ENCODE results near the gene MAGI1.

MAGI1 gene

GRCh38 chr3:65787340-65787739 lies 251.4 kb downstream of the MAGI1 start:
- DNase-seq, result no peak

DNA sequence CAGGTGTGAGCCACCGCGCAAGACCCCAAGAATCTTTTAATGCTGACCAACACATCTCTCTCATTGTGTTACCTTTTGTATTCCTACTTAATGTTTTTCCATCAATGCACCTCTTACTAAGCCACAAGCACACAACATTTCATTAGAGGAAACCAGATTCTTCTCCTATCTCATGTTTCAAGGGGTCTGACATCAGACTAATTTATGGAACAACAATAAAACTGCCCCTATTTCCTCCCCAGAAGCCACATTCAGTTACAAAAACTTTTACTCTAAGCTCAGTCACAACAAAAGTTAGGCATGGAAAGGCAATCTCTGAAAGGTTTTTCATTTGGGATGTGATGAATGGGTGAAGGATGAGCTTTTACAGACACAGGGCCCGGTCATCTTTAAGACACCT lies 251.8 kb downstream of the MAGI1 start:
- DNase-seq, result no peak

DNA sequence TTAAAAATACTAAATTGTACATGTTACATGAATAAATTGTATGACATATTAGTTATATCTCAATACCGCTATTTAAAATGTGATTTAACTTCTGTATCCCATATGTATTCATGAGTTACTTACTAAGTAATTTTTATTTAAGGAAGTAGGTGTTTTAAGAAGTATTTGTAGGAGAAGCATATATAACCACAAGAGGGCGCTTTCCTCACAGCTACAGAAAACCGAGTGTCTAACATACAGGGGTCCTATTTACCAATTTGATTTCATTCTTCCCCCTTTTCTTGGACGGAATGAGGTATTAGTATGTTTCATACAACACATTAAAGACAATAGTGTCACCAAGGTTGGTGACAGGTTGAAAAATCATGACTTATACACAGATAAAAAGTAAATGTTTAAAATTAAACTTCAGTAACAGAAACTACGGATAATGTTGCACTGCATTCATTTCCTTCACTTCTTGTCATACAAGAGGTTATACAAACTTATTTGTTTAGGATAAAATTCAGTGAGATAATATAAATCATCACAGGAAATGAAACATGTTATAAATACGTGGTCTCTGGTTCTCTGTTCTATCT lies 253.6 kb downstream of the MAGI1 start:
- DNase-seq, result peak in 1 of 2 experiments; percentile 44

DNA sequence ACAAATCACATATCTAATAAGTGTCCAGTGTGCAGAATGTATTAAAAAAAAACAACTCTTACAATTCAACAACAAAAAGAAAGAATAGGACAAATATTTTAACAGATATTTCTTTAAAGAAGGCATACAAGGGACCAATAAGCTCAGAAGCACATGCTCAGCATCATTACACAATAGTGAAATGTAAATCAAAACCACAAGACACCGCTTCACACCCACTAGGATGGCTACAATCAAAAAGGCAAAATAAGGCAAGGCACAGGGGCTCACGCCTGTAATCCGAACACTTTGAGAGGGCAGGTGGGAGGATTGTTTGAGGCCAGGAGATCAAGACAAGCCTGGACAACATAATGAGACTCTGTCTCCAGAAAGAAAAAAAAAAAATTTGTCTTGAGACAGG lies 255.6 kb downstream of the MAGI1 start:
- no peak for DNase-seq

DNA sequence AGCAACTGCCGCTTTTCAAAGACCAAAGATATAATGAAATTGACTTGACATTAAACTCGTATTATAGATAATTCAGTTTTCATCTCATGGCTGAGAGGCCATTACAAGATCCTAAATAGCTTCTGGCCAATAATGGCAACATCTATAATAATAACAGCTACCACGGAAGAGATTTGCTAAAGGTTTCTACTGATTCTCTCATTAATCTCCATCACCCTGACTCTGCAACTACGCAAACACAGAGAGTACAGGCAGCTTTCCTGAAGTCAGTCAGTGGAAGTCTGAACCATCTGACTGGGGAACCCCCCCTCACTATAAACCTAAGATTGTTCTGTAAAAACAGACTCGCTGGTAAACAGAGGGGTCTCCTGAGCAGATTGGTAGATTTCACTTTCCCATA lies 257.1 kb downstream of the MAGI1 start:
- DNase-seq, result no peak

GRCh38 chr3:65779390-65779789 lies 259.3 kb downstream of the MAGI1 start:
- DNase-seq, result no peak

- DNase-seq, result no peak
These were observed 259.8 kb downstream of the MAGI1 start for GRCh38 chr3:65778968-65779367.

DNA sequence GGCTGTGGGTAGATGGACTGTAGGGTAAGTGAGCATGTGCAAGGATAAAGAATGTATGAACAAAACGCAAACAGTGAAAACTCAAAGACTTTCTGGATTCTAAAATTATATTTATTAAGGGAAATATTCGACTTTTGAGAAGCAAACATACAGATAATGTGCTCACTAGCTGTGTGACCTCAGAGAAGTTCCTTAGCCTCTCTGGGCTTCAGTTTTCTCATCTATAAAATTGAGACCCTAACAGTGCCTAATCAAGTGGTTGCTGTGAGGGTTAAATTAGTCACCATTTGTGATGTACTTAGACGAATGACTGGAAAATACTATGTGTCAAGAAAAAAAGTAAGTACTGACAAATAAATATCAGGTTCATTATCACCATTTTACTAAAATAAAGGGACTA lies 261.7 kb downstream of the MAGI1 start:
- DNase-seq, result no peak

- no peak for DNase-seq
These were observed 262.2 kb downstream of the MAGI1 start for GRCh38 chr3:65776494-65776893.

DNA sequence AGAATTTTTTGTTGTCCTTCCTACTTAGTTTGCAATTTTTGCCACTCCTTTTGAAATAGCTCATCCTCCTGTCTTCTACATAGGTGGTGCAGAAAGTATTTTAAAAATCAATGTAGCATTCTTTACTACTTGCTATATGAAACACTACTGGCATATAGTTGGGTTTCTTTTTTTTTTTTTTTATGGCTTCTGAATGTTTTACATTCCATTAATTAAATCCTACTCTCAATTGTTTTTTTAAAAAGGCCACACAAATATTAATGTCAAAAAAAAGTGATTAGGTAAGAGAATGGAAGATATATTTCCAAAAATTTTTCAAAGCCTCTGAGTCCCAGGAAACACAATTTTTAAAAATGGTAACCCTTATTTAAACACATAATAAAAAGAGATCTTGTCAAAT lies 262.6 kb downstream of the MAGI1 start:
- DNase-seq, result no peak

DNA sequence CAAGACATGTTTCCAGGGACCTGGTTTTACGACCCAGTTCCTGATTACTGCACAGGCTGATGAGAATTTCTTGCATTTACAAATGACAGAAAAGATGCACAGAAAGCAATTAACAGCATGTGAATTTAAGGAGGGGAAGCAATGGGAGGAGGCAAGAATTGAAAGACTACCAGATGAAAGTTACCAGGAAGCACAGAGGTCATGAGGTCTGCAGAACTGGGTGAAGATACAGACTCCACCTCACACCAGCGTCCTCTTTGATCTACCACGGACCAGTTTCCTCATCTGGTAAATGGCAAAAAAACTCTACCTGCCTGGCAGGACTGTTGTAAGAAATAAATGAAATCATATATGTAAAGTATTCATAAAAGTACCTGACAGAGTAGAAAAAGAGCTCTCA lies 266.0 kb downstream of the MAGI1 start:
- DNase-seq, result no peak

DNA sequence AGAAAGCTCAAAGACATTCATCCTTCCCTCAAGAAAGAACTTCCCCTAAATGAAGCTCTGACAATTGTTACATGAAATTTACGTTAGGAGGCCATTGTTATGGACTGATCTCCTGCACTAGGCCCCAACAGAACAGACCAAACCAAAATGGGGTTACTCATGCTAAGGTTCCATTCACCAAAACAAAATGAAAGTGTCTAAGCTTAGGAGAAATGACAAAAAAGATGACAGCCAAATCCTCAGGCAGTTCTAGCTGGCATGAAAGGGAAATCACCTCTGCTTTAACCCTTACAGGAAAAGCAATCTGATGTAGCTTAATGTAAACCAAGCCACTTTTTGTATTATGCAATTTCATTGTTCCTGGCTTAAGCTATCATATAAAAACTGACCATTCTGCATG lies 271.2 kb downstream of the MAGI1 start:
- DNase-seq, result no peak

GRCh38 chr3:65762235-65762580 lies 276.5 kb downstream of the MAGI1 start:
- no peak for DNase-seq

DNA sequence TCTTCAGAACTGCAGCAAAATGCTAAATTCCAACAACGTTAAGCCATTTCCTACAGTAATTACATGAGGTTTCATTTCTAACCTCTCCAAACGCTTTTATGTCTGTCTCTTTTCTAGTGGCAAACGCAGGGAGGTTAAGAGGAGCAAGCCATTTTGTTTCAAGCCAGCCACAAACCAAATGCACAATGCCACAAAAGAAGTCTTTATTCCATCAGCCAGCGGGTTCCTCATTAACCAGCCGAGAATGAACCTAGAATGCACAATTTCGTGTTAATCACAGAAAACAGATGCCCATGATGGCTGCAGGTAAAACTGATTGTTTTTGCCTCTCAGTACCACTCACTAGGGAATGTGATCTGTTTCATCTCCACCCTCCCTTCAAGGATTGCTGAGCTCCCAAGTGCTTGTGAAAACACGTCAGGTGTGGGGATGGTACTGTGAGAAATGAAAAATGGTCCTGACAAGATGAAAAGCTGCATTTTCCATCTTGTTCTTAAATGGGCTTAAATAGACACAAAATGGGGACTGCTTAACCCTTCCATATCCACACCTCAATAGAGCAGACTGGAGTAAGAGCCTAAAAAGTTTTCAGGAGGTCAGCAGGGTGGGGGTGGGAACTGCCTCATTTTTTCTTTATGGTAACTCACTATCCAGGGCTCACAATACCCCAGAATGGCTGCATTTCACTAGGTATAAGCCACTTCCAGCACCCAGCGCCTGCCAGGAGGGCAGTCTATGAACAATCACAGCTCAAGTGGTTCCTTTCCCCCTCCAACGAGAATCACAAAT lies 277.1 kb downstream of the MAGI1 start:
- DNase-seq, result no peak

DNA sequence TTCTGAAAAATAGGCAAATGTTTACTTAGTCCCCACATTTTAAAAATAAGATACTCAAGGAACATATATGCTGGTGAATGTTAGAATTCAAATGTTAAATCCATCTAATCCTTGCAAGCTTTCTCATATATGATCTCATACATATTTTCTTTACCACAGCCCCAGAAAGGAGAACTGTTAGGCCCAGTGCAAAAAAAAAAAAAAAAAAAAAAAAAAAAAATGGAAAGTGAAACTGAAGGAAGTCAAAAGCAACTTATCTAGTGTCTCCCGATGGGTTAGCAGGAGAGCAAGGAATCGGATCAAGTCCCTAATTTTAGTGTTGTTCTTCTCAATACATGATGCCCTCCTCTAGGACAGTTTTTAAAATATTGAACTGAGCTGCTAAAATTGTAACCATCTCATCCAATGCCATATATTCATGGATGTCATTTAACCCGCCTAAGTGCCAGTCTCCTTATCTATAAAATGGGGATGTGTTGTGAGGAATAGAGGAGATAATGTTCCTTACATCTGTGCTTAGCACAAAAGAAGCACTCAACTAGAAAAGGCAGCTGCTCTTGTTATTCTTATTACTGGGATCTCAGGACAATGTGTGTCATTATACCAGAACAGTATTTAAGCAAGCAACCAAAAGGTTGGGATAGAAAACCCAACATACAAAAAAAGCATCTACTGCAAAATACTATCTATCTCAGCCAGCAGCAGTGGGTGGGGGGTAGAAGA lies 279.7 kb downstream of the MAGI1 start:
- no peak for DNase-seq

DNA sequence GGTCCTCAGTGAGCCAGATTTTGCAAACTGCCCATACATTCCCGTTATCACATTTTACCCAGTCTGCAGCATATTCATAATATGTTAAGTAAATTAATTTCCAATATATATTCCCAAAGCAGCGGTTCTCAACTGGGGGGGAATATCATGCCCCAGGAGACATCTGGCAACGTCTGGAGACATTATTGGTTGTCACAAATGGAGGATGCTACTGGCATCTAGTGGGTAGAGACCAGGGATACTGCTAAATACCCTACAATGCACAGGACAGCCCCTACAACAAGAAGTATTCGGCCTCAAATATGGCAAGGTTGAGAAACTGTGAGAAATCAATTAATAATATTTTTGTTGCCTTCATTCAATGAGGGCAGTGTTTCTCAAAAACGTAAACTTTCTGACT lies 280.3 kb downstream of the MAGI1 start:
- DNase-seq, result no peak

- DNase-seq, result no peak
These were observed 286.1 kb downstream of the MAGI1 start for GRCh38 chr3:65752636-65753035.

- DNase-seq, result no peak
These were observed 287.5 kb downstream of the MAGI1 start for GRCh38 chr3:65751123-65751700.

GRCh38 chr3:65749066-65749465 lies 289.7 kb downstream of the MAGI1 start:
- DNase-seq, result no peak

- DNase-seq, result no peak
These were observed 290.4 kb downstream of the MAGI1 start for GRCh38 chr3:65748326-65748725.

DNA sequence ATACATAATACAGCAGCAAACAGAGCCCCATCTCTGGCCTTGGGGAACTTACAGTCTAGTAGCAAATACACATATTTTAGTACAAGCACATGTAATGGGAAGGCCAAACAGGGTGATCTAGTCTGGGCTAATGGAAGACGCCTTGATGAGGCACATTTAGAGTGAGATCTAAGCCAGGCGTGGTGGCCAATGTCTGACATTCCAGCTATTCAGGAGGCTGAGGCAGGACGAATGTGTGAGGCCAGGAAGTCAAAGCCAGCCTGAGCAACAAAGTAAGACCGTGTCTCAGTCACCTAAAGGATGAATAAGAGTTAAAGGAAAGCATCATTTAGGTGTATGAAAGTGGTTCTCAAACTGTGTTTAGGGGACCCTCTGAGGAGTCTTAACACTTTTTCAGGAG lies 291.9 kb downstream of the MAGI1 start:
- no peak for DNase-seq

GRCh38 chr3:65745306-65745705 lies 293.4 kb downstream of the MAGI1 start:
- peak; percentile 20 to 33 for DNase-seq

- DNase-seq, result no peak
These were observed 295.8 kb downstream of the MAGI1 start for GRCh38 chr3:65742914-65743313.

GRCh38 chr3:65741540-65741939 lies 297.2 kb downstream of the MAGI1 start:
- no peak for DNase-seq
